CD14-positive monocyte (primary cell): ENCODE measurements around the gene SNRPD3. TPM values are rescaled to one million over a fixed set of nuclear protein-coding genes. Genes with fewer than 3 reads are reported as not detected.

Source experiments
- DNase-seq, 3 donors: peaks; one replicate each; pipeline ENCODE4 v3.0.0-alpha.2; 2011 to 2022
- H2AFZ ChIP-seq: 2 replicates; pipeline ENCODE4 v1.6.0; 2012; ENCODE audit warnings: mild to moderate bottlenecking, low read depth, low read length, inconsistent platforms; ENCODE audit not compliant: insufficient read depth, poor library complexity, severe bottlenecking
- H3K27ac ChIP-seq, 2 donors: 1 replicate in 1 of 2; 2 replicates in 1 of 2; pipeline ENCODE4 v1.5.1; 2012 to 2013; ENCODE audit warnings: low read length in 2 of 2, control low read depth in 1 of 2, inconsistent platforms in 1 of 2, low read depth in 1 of 2, mild to moderate bottlenecking in 1 of 2
- H3K27me3 ChIP-seq, 2 donors: one replicate each; pipeline versions ENCODE4 v1.6.0 to v1.6.1; 2011 to 2013; ENCODE audit warnings: low read length in 2 of 2; ENCODE audit not compliant: control insufficient read depth in 2 of 2, insufficient read depth in 2 of 2
- H3K36me3 ChIP-seq, 2 donors: replicated peaks in 1 of 2; 1 replicate in 1 of 2; 2 replicates in 1 of 2; pipeline versions ENCODE4 v1.5.1 to v1.6.1; 2012 to 2013; ENCODE audit warnings: low read length in 2 of 2, control low read depth in 1 of 2, inconsistent platforms in 1 of 2, mild to moderate bottlenecking in 1 of 2; ENCODE audit not compliant: insufficient read depth in 2 of 2, control insufficient read depth in 1 of 2
- H3K4me1 ChIP-seq, 2 donors: 1 replicate in 1 of 2; 2 replicates in 1 of 2; pipeline versions ENCODE4 v1.5.1 to v1.6.1; 2012 to 2013; ENCODE audit warnings: low read length in 2 of 2, control low read depth in 1 of 2, inconsistent platforms in 1 of 2, mild to moderate bottlenecking in 1 of 2, moderate library complexity in 1 of 2; ENCODE audit not compliant: insufficient read depth in 2 of 2, control insufficient read depth in 1 of 2
- H3K4me2 ChIP-seq: replicated peaks from 2 replicates; pipeline ENCODE3; 2012; ENCODE audit warnings: low read length, moderate library complexity, mild to moderate bottlenecking; ENCODE audit not compliant: poor library complexity, severe bottlenecking; ENCODE audit errors: extremely low read depth
- H3K4me3 ChIP-seq, 3 experiments: fragments of 200-600 bp in 1 of 3; sonication (generic) in 1 of 3; replicated peaks in 1 of 3; 1 replicate in 2 of 3; 2 replicates in 1 of 3; pipeline ENCODE4 v1.5.1; 2011 to 2013; ENCODE audit warnings: low read length in 3 of 3, mild to moderate bottlenecking in 3 of 3, control low read depth in 2 of 3, low read depth in 2 of 3, inconsistent platforms in 1 of 3, moderate library complexity in 1 of 3
- H3K79me2 ChIP-seq: 2 replicates; pipeline ENCODE4 v1.6.0; 2012; ENCODE audit warnings: mild to moderate bottlenecking, control low read depth, inconsistent platforms, low read length, moderate library complexity; ENCODE audit not compliant: insufficient read depth
- H3K9ac ChIP-seq: 2 replicates; pipeline ENCODE4 v1.6.0; 2017; ENCODE audit warnings: low read length, mild to moderate bottlenecking; ENCODE audit not compliant: insufficient read depth, poor library complexity, severe bottlenecking
- H3K9me3 ChIP-seq, 2 donors: replicated peaks in 1 of 2; 1 replicate in 1 of 2; 2 replicates in 1 of 2; pipeline versions ENCODE4 v1.5.1 to v1.6.1; 2012 to 2013; ENCODE audit warnings: low read length in 2 of 2, control low read depth in 1 of 2; ENCODE audit not compliant: control insufficient read depth in 1 of 2, insufficient read depth in 1 of 2
- H4K20me1 ChIP-seq: 2 replicates; pipeline ENCODE4 v1.6.0; 2012; ENCODE audit warnings: mild to moderate bottlenecking, low read length, control low read depth, moderate library complexity; ENCODE audit not compliant: insufficient read depth
- H3K27ac Mint-ChIP-seq, 7 donors: one replicate each; pipeline ENCODE4 v1.8.0; 2020; ENCODE audit warnings: mild to moderate bottlenecking in 7 of 7, mixed read lengths in 7 of 7, moderate library complexity in 6 of 7, inconsistent platforms in 2 of 7
- H3K27me3 Mint-ChIP-seq, 3 donors: one replicate each; pipeline ENCODE4 v1.8.0; 2021 to 2022; ENCODE audit warnings: low read depth in 3 of 3, mild to moderate bottlenecking in 3 of 3, mixed read lengths in 3 of 3, moderate library complexity in 3 of 3, inconsistent platforms in 1 of 3
- H3K36me3 Mint-ChIP-seq, 2 donors: one replicate each; pipeline ENCODE4 v1.8.0; 2020; ENCODE audit warnings: mixed read lengths in 2 of 2, inconsistent platforms in 1 of 2, mild to moderate bottlenecking in 1 of 2
- H3K4me1 Mint-ChIP-seq: one replicate; pipeline ENCODE4 v1.8.0; 2020; ENCODE audit warnings: mild to moderate bottlenecking, mixed read lengths
- H3K4me3 Mint-ChIP-seq, 2 donors: one replicate each; pipeline ENCODE4 v1.8.0; 2020; ENCODE audit warnings: mild to moderate bottlenecking in 2 of 2, mixed read lengths in 2 of 2, moderate library complexity in 1 of 2
- H3K9me3 Mint-ChIP-seq, 7 donors: one replicate each; pipeline ENCODE4 v1.8.0; 2020 to 2022; ENCODE audit warnings: mixed read lengths in 7 of 7, mild to moderate bottlenecking in 6 of 7, moderate library complexity in 6 of 7, inconsistent platforms in 2 of 7
- WGBS: methylation state at CpG from one replicate; pipeline ENCODE4 v1.1.5; 2013; ENCODE audit warnings: missing lambda C conversion rate; ENCODE audit not compliant: insufficient coverage; 5-methylcytosine and 5-hydroxymethylcytosine counted together
- intact Hi-C, 2 donors: fragments of 100-400 bp; cut with micrococcal nuclease; formaldehyde crosslinking; loops; one replicate each; pipeline versions ENCODE4 v1.15.0 to v1.15.1; 2023
- polyA plus RNA-seq, 3 donors: library from polyadenylated mRNA; depleted of rRNA in 1 of 3; unstranded in 2 of 3; stranded (reverse) in 1 of 3; fragments of 300-500 nt in 2 of 3; fragments of >200 nt in 1 of 3; fragmentation: Illumina TruSeq in 2 of 3; gene quantifications; 1 replicate in 2 of 3; 2 replicates in 1 of 3; pipeline ENCODE4 v1.2.3, GENCODE V29; 2012 to 2021
- TF ChIP-seq, protein P1 (sequence below): fragments of 200-600 bp; IDR thresholded peaks from one replicate; pipeline ENCODE4 v1.8.0; 2022; ENCODE audit warnings: antibody characterized with exemption, mild to moderate bottlenecking

The SNRPD3 gene
- polyA plus RNA-seq, 3 donors, result 71.8 to 115 (median 80.9) TPM

DNA sequence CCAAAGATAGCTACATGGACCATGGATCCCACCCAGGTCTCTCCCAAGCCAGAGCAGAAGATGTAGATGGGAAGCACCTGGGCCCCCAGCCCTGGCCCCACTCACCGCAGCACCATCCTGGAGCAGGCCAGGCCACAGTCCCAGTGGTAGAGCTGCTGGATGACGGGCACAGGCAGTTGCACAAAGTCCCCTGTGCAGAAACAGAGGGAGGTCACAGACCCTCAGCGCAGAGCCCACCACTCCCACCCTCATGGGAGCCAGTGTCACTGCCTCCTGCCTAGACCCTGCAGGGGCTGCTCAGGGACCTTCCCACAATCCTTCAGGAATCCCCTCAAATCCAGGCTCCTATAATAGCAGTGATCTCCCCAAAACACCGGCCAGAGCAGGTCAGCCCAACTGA, 7.0 kb upstream of the SNRPD3 start:
- H3K4me1 Mint-ChIP-seq, result peaks cover 38% of the 10 kb centered on the region

DNA sequence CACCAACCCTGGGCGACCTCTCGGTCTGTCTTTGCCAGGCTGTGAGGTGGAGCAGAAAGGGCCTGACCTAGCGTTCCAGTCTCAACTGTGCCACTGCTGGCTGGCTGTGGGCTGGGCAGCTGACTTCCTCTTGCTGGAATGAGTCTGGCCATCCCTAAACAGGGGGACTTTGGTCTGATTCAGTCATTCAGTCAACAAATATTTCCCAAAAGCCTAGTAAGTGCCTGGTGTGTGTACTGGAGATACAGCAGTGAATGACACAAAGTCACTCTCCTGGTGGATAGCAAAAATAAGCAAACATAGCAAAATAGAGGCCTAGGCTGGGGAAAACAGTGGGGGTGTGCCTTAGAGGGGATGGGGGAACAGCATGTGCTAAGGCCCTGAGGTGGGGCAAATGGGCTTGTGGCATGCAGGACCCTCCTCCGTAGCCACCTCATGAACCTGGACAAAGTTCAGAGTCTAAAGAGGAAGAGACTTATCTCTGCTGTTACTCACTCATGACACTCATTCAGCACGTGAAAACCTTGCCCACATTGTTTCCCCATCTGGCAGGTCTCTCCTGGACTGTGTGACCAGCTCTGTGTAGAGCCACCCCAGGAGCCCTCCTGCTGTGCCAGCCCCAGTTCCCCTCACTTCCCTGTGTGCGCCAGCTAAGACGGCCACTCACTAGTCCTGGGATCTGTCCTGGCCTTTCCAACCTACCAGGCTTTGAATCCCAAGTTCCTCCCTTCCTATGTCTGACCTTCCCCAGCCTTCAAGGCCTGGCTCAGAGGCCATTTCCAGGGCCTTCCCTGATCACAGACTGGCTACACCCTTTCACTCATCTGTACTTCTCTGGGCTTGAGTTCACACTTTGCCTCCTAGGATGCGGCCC, 5.5 kb upstream of the SNRPD3 start:
- intact Hi-C loops, result no loop called here
- H3K27ac Mint-ChIP-seq, result peak overlapping the region; percentile 74 to 99 (median 92)
- peak overlapping the region; percentile 64 to 73 for H3K27ac ChIP-seq

More for the DNA sequence above, 7.0 kb upstream of the SNRPD3 start:
- H3K4me3 ChIP-seq, result no peak overlapping the region
- Mint-ChIP-seq H3K27me3 (peaks cover 0 to 3% (median 2%) of the 10 kb centered on the region in 3 donors), H3K4me3 (no peak overlapping the region), H3K9me3 (no peaks in the 10 kb centered on the region), H3K36me3 (peaks cover 61 to 81% of the 10 kb centered on the region in 2 donors), H3K27ac (peak overlapping the region in 4 of 7 donors; percentile 64 to 99 (median 83))
- peak overlapping the region in 1 of 2 donors; percentile 73 for H3K27ac ChIP-seq
- H3K4me2 ChIP-seq, result no peak overlapping the region
- peaks cover 48 to 71% of the 10 kb centered on the region in 2 donors for H3K36me3 ChIP-seq
- no peak for DNase-seq
- intact Hi-C loops, result no loop called here
- H3K79me2 ChIP-seq, result peaks cover 66% of the 10 kb centered on the region
- TF ChIP-seq, protein P1, sequence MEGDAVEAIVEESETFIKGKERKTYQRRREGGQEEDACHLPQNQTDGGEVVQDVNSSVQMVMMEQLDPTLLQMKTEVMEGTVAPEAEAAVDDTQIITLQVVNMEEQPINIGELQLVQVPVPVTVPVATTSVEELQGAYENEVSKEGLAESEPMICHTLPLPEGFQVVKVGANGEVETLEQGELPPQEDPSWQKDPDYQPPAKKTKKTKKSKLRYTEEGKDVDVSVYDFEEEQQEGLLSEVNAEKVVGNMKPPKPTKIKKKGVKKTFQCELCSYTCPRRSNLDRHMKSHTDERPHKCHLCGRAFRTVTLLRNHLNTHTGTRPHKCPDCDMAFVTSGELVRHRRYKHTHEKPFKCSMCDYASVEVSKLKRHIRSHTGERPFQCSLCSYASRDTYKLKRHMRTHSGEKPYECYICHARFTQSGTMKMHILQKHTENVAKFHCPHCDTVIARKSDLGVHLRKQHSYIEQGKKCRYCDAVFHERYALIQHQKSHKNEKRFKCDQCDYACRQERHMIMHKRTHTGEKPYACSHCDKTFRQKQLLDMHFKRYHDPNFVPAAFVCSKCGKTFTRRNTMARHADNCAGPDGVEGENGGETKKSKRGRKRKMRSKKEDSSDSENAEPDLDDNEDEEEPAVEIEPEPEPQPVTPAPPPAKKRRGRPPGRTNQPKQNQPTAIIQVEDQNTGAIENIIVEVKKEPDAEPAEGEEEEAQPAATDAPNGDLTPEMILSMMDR, result no peak
- no peaks in the 10 kb centered on the region for H3K27me3 ChIP-seq
- H2AFZ ChIP-seq, result no peak overlapping the region
- H3K9me3 ChIP-seq, result no peaks in the 10 kb centered on the region
- no peak overlapping the region for H3K9ac ChIP-seq
- H4K20me1 ChIP-seq, result peaks cover 72% of the 10 kb centered on the region
- H3K4me1 ChIP-seq, result peaks cover 27 to 29% of the 10 kb centered on the region in 2 donors
- WGBS, result 100% methylated on average over 4 of the region's 4 CpGs

More for the DNA sequence above, 5.5 kb upstream of the SNRPD3 start:
- H3K27me3 Mint-ChIP-seq, result peaks cover under 1 to 3% (median 2%) of the 10 kb centered on the region in 3 donors
- TF ChIP-seq, protein P1, result no peak
- H3K36me3 Mint-ChIP-seq, result peaks cover 49 to 67% of the 10 kb centered on the region in 2 donors
- no peaks in the 10 kb centered on the region for H3K9me3 ChIP-seq
- peak overlapping the region; percentile 23 for H3K9ac ChIP-seq
- H3K9me3 Mint-ChIP-seq, result no peaks in the 10 kb centered on the region
- H3K79me2 ChIP-seq, result peaks cover 73% of the 10 kb centered on the region
- H3K4me1 ChIP-seq, result peaks cover 34 to 39% of the 10 kb centered on the region in 2 donors
- H3K27me3 ChIP-seq, result no peaks in the 10 kb centered on the region
- H3K36me3 ChIP-seq, result peaks cover 34 to 56% of the 10 kb centered on the region in 2 donors
- no peak overlapping the region for H2AFZ ChIP-seq
- peak overlapping the region; percentile 26 to 32 for H3K4me3 Mint-ChIP-seq
- peak; percentile 70 to 85 (median 76) for DNase-seq
- WGBS, result 71% methylated on average over 4 of the region's 8 CpGs
- H3K4me1 Mint-ChIP-seq, result peaks cover 45% of the 10 kb centered on the region
- no peak overlapping the region for H3K4me3 ChIP-seq
- peaks cover 66% of the 10 kb centered on the region for H4K20me1 ChIP-seq
- no peak overlapping the region for H3K4me2 ChIP-seq
